ENCODE measurements around the gene TLE6.
"Not testable (repeated sequence)": the region's sequence is repeated elsewhere in the genome, so short reads cannot be mapped to it uniquely, and the experiment has no call there.

The TLE6 gene

GRCh38 chr19:2952953-2953481 lies 24.3 kb upstream of the TLE6 start:
- H3K79me2 ChIP-seq (ENCODE audit: control insufficient read depth, insufficient read depth, low read length, unreplicated experiment) = peaks cover 15% of the 10 kb centered on the region
- no peak overlapping the region for H2AFZ ChIP-seq (ENCODE audit: low read length, unreplicated experiment)
- H3K4me1 ChIP-seq (ENCODE audit: control insufficient read depth, insufficient read depth, low read length, unreplicated experiment) = peaks cover 4% of the 10 kb centered on the region
- H3K27ac ChIP-seq (ENCODE audit: low read depth, low read length) = no peak overlapping the region
- H3K27me3 ChIP-seq (ENCODE audit: insufficient read depth, low read length) = no peaks in the 10 kb centered on the region
- no peaks in the 10 kb centered on the region for H3K36me3 ChIP-seq (ENCODE audit: insufficient read depth, low read length)
- H3K4me3 ChIP-seq (ENCODE audit: low read depth, low read length) = peak overlapping the region; percentile 20

DNA sequence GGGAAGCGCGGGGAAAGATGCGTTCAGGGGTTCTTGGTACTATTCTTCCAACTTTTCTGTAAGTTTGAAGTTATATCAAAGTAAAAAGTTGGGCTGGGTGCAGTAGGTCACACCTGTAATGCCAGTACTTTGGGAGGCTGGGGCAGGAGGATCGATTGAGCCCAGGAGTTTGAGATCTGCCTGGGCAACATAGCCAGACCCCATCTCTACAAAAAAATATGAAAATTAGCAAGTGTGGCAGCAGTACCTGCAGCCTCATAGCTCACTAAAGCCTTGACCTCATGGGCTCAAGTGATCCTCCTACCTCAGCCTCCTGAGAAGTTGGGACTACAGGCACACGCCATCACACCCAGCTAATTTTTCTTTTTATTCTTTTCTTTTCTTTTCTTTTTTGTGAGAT lies 20.2 kb upstream of the TLE6 start:
- no peak overlapping the region for H2AFZ ChIP-seq (ENCODE audit: low read length, unreplicated experiment)
- H3K27me3 ChIP-seq (ENCODE audit: insufficient read depth, low read length) = no peaks in the 10 kb centered on the region
- no peak overlapping the region for H3K4me3 ChIP-seq (ENCODE audit: low read depth, low read length)
- H3K27ac ChIP-seq (ENCODE audit: low read depth, low read length) = no peak overlapping the region
- no peaks in the 10 kb centered on the region for H3K79me2 ChIP-seq (ENCODE audit: control insufficient read depth, insufficient read depth, low read length, unreplicated experiment)
- H3K36me3 ChIP-seq (ENCODE audit: insufficient read depth, low read length) = no peaks in the 10 kb centered on the region
- no peaks in the 10 kb centered on the region for H3K4me1 ChIP-seq (ENCODE audit: control insufficient read depth, insufficient read depth, low read length, unreplicated experiment)

GRCh38 chr19:2960120-2960519 lies 17.2 kb upstream of the TLE6 start:
- H3K4me3 ChIP-seq (ENCODE audit: low read depth, low read length) = no peak overlapping the region
- no peaks in the 10 kb centered on the region for H3K79me2 ChIP-seq (ENCODE audit: control insufficient read depth, insufficient read depth, low read length, unreplicated experiment)
- no peaks in the 10 kb centered on the region for H3K27me3 ChIP-seq (ENCODE audit: insufficient read depth, low read length)
- H3K4me1 ChIP-seq (ENCODE audit: control insufficient read depth, insufficient read depth, low read length, unreplicated experiment) = no peaks in the 10 kb centered on the region
- H2AFZ ChIP-seq (ENCODE audit: low read length, unreplicated experiment) = no peak overlapping the region
- H3K36me3 ChIP-seq (ENCODE audit: insufficient read depth, low read length) = no peaks in the 10 kb centered on the region
- no peak overlapping the region for H3K27ac ChIP-seq (ENCODE audit: low read depth, low read length)

GRCh38 chr19:2962018-2962670 lies 15.2 kb upstream of the TLE6 start:
- Histone ChIP-seq H3K4me3 (ENCODE audit: low read depth, low read length) (no peak overlapping the region), H3K36me3 (ENCODE audit: insufficient read depth, low read length) (no peaks in the 10 kb centered on the region), H3K27me3 (ENCODE audit: insufficient read depth, low read length) (no peaks in the 10 kb centered on the region), H3K4me1 (ENCODE audit: control insufficient read depth, insufficient read depth, low read length, unreplicated experiment) (no peaks in the 10 kb centered on the region), H2AFZ (ENCODE audit: low read length, unreplicated experiment) (no peak overlapping the region), H3K79me2 (ENCODE audit: control insufficient read depth, insufficient read depth, low read length, unreplicated experiment) (no peaks in the 10 kb centered on the region), H3K27ac (ENCODE audit: low read depth, low read length) (no peak overlapping the region)

DNA sequence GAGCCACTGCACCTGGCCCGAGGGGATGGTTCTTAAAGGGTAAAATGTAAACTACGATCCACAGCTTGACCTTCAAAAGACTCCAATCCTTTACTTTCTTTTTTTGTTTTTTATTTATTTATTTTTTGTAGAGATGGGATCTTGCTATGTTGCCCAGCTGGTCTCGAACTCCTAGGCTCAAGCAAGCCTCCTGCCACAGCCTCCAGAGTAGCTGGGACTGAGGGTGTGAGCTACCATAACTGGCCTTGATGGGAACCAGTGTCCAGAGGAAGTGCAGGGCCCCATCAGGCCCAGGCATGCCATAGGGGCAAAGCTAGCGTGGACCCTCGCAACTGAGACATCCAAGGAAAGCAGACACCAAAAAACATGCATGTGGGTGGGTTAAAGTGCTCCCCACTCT lies 14.2 kb upstream of the TLE6 start:
- Histone ChIP-seq H2AFZ (ENCODE audit: low read length, unreplicated experiment) (no peak overlapping the region), H3K36me3 (ENCODE audit: insufficient read depth, low read length) (no peaks in the 10 kb centered on the region), H3K4me3 (ENCODE audit: low read depth, low read length) (no peak overlapping the region), H3K27me3 (ENCODE audit: insufficient read depth, low read length) (no peaks in the 10 kb centered on the region), H3K27ac (ENCODE audit: low read depth, low read length) (no peak overlapping the region), H3K79me2 (ENCODE audit: control insufficient read depth, insufficient read depth, low read length, unreplicated experiment) (no peaks in the 10 kb centered on the region), H3K4me1 (ENCODE audit: control insufficient read depth, insufficient read depth, low read length, unreplicated experiment) (no peaks in the 10 kb centered on the region)

GRCh38 chr19:2963631-2964030 lies 13.7 kb upstream of the TLE6 start:
- H3K79me2 ChIP-seq (ENCODE audit: control insufficient read depth, insufficient read depth, low read length, unreplicated experiment); H3K27me3 ChIP-seq (ENCODE audit: insufficient read depth, low read length); H3K4me3 ChIP-seq (ENCODE audit: low read depth, low read length); H3K27ac ChIP-seq (ENCODE audit: low read depth, low read length); H2AFZ ChIP-seq (ENCODE audit: low read length, unreplicated experiment); H3K36me3 ChIP-seq (ENCODE audit: insufficient read depth, low read length); H3K4me1 ChIP-seq (ENCODE audit: control insufficient read depth, insufficient read depth, low read length, unreplicated experiment): not testable (repeated sequence)

GRCh38 chr19:2964874-2965273 lies 12.5 kb upstream of the TLE6 start:
- Histone ChIP-seq H3K27ac (ENCODE audit: low read depth, low read length) (no peak overlapping the region), H3K4me3 (ENCODE audit: low read depth, low read length) (no peak overlapping the region), H3K36me3 (ENCODE audit: insufficient read depth, low read length) (no peaks in the 10 kb centered on the region), H3K79me2 (ENCODE audit: control insufficient read depth, insufficient read depth, low read length, unreplicated experiment) (no peaks in the 10 kb centered on the region), H2AFZ (ENCODE audit: low read length, unreplicated experiment) (no peak overlapping the region), H3K4me1 (ENCODE audit: control insufficient read depth, insufficient read depth, low read length, unreplicated experiment) (no peaks in the 10 kb centered on the region), H3K27me3 (ENCODE audit: insufficient read depth, low read length) (no peaks in the 10 kb centered on the region)

GRCh38 chr19:2967972-2968371 lies 9.4 kb upstream of the TLE6 start:
- Histone ChIP-seq H3K27ac (ENCODE audit: low read depth, low read length) (no peak overlapping the region), H3K79me2 (ENCODE audit: control insufficient read depth, insufficient read depth, low read length, unreplicated experiment) (no peaks in the 10 kb centered on the region), H3K4me3 (ENCODE audit: low read depth, low read length) (no peak overlapping the region), H3K27me3 (ENCODE audit: insufficient read depth, low read length) (no peaks in the 10 kb centered on the region), H2AFZ (ENCODE audit: low read length, unreplicated experiment) (no peak overlapping the region), H3K36me3 (ENCODE audit: insufficient read depth, low read length) (no peaks in the 10 kb centered on the region), H3K4me1 (ENCODE audit: control insufficient read depth, insufficient read depth, low read length, unreplicated experiment) (no peaks in the 10 kb centered on the region)

GRCh38 chr19:2969104-2969504 lies 8.3 kb upstream of the TLE6 start:
- no peaks in the 10 kb centered on the region for H3K36me3 ChIP-seq (ENCODE audit: insufficient read depth, low read length)
- H2AFZ ChIP-seq (ENCODE audit: low read length, unreplicated experiment) = no peak overlapping the region
- H3K4me1 ChIP-seq (ENCODE audit: control insufficient read depth, insufficient read depth, low read length, unreplicated experiment) = no peaks in the 10 kb centered on the region
- no peak overlapping the region for H3K4me3 ChIP-seq (ENCODE audit: low read depth, low read length)
- H3K27ac ChIP-seq (ENCODE audit: low read depth, low read length) = no peak overlapping the region
- no peaks in the 10 kb centered on the region for H3K79me2 ChIP-seq (ENCODE audit: control insufficient read depth, insufficient read depth, low read length, unreplicated experiment)
- H3K27me3 ChIP-seq (ENCODE audit: insufficient read depth, low read length) = no peaks in the 10 kb centered on the region

DNA sequence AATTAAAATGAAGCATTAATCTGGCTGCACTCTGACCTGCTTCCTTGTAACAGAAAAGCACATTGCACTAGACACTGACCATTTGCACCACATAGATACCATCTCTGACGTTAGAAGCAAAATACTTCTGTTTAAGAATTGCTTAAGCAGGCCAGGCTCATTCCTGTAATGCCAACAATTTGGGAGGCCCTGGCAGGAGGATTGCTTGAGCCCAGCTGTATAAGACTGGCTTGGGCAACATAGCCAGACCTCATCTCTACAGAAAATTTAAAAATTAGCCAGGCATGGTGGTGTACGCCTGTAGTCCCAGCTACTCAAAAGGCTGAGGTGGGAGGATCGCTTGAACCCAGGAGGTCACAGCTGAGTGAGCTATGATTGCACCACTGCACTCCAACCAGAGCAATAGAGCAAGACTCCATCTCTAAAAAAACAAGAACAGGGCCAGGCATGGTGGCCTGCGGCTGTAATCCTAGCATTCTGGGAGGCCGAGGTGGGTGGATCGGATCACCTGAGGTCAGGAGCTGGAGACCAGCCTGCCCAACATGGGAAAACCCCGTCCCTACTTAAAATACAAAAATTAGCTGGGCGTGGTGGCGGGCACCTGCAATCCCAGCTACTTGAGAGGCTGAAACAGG lies 7.0 kb upstream of the TLE6 start:
- H2AFZ ChIP-seq (ENCODE audit: low read length, unreplicated experiment) = no peak overlapping the region
- no peaks in the 10 kb centered on the region for H3K4me1 ChIP-seq (ENCODE audit: control insufficient read depth, insufficient read depth, low read length, unreplicated experiment)
- no peaks in the 10 kb centered on the region for H3K36me3 ChIP-seq (ENCODE audit: insufficient read depth, low read length)
- no peaks in the 10 kb centered on the region for H3K79me2 ChIP-seq (ENCODE audit: control insufficient read depth, insufficient read depth, low read length, unreplicated experiment)
- H3K4me3 ChIP-seq (ENCODE audit: low read depth, low read length) = no peak overlapping the region
- no peak overlapping the region for H3K27ac ChIP-seq (ENCODE audit: low read depth, low read length)
- no peaks in the 10 kb centered on the region for H3K27me3 ChIP-seq (ENCODE audit: insufficient read depth, low read length)

DNA sequence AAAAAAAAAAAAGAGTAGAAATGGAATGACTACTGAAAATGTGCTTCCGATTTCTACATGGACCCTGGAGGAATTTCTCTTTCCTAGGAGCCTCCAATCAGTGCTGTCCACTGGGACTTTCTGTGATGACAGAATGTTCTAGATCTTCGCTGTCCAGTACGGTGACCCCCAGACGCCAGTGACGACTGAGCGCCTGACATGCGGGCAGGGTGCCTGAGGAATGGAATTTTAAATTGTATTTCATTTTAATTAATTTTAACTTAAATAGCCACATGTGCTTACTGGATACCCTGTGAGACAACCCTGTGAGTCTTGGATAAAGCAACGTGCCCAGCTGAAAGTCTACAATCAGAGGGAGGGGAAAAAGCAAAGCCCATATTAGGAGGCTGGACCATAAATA lies 4.1 kb upstream of the TLE6 start:
- Histone ChIP-seq H3K79me2 (ENCODE audit: control insufficient read depth, insufficient read depth, low read length, unreplicated experiment) (no peaks in the 10 kb centered on the region), H3K27ac (ENCODE audit: low read depth, low read length) (no peak overlapping the region), H3K4me1 (ENCODE audit: control insufficient read depth, insufficient read depth, low read length, unreplicated experiment) (no peaks in the 10 kb centered on the region), H3K4me3 (ENCODE audit: low read depth, low read length) (no peak overlapping the region), H3K27me3 (ENCODE audit: insufficient read depth, low read length) (no peaks in the 10 kb centered on the region), H3K36me3 (ENCODE audit: insufficient read depth, low read length) (no peaks in the 10 kb centered on the region), H2AFZ (ENCODE audit: low read length, unreplicated experiment) (no peak overlapping the region)

Data from ACC112 (cell line).